T1000 (cell line): ENCODE data around the gene STPG3.

Experiments
- DNase-seq: peaks from one replicate; lab custom pipeline; 2025; ENCODE audit warnings: mixed read lengths; lab: John Stamatoyannopoulos, UW

The STPG3 gene

DNA sequence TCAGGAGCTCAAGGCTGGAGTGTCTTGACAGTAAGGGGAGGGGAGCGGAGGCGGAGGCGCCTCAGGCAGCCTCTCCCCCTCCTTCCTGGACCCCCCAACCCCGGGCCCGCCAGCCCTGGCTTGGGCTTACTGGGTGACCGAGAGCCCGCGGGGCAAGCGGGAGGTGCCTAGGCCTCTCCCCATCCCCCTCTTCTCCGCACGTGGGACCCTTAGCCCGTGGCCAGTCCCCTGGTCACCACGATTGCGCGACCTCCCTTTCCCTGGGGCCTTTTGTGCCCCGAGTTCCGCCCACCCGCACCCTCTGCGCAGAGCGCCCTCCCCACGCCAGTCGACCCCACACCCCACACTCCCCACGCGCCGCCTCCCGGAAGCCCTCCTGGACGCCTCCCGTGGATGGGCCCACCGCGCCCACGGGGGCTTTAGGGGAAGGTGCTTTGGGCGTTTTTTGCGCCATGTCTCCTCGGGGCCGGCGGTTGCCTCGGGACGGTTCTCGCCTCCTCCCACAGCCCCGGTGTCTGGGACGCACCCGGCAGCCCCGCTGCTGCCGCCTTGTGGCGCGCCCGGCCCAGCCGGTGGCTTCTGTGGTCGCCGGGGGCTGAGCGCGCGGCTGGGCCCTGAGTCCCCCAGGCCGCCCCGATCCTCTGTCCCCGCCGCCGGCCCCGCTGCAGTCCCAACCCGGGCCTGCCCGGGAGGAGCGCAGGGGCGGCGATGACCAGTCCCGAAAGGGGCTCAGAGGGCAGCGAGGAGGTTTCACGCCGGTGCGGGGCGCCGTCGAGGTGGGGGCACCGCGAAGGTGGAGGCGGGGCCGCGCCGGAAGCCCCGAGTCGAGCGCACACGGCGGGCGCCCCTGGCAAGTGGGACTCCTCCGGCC lies 29.6 kb downstream of the STPG3 start:
- no peak for DNase-seq

DNA sequence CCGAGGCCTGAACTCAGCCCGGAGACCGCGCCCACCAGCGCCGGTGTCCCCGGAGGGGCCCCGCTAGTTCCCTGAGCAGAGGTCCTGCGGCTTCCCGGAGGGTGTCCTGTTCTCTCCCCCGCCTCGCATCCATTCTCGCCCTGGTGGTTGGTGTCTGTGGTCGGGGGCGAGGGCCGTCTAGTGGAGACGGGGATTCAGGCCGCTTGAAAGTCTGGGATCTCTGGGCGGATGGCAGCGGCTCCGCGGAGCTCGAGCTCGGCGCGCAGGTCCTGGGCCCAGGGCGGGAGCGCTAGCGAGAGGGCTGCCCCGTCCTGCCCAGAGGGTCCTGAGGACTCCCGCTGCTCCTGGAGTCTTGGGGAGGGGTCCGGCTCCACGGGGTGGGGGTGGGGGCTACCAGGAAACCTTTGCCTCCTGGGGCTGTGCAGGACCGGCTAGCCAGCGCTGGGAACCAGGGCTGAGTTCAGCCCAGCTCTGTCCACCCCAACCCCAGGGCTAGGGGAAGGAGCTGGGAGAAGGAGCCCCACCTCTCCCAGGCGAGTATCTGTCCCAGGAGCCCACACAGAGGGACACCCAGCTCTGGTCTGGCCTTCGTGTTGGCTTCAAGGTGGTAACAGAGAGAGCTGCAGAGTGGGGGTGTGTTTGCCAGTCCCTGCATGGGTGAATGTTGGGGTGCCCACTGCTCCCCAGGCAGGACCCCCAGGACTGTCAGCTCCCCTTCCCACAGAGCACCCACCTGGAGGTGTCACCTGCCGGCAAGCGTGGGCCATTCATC lies 30.4 kb downstream of the STPG3 start:
- DNase-seq, result no peak

DNA sequence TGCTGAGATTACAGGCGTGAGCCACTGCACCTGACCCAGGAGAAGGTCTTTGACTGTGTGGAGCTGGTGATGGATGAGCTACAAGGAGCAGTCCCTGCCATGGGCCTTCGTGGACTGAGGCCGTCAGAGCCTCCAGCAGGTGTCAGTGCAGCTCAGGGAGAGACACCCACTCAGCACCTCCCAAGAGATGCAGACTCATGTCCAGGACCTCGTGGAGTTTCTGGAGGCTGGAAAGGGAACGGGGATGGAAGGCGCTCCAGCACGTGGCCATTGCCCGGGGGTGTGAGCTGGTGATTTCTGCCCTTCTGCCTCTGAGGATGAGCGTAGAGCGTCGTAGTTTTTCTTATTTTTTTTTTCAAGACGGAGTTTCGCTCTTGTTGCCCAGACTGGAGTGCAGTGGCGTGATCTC lies 35.9 kb downstream of the STPG3 start:
- DNase-seq, result no peak

DNA sequence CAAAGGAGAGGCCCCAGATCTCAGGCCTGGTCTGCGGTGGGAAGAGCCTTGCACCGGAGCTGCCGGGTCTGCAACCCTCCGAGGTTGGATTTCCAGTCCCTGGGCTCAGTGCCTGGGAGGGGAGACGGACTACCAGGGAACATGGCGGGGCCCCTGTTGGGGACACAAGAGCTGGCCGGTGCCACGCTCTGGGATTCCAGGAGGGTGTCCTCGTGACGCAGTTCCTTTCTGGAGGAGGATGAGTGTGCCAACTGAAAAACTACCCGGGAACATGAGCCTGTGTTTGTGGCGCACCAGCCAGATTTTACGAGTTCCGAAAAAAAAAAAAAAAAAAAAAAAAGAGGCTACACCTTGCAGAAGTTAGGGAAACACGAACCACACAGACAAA lies 42.0 kb downstream of the STPG3 start:
- DNase-seq, result no peak

DNA sequence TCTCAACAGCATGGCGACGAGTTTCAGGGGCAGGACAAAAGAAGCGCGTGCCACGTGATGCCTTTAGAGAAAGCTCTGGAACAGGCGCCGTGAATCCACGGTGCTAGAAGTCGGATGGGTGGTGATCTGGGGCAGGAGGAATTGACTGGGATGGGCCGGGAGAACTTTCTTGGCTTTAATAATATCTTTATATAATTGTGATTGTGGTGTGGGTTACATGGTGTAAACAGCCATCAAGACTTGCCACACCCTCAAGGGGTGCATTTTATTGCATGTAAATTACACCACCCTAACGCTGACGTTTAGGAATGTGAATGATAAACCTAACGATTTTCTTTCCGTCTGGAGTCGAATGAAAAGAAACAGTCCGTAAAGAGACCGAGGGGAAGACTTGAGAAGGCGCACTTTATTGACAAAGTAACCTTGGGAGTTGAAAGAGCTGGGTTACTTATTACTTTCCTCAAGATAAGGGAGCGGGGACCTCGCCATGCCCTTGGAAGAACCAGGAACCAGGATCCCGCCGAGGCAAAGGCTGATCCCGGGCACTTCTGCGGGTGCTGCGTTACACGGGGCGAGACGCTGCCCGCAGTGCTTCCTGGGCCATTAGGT lies 42.5 kb downstream of the STPG3 start:
- no peak for DNase-seq

DNA sequence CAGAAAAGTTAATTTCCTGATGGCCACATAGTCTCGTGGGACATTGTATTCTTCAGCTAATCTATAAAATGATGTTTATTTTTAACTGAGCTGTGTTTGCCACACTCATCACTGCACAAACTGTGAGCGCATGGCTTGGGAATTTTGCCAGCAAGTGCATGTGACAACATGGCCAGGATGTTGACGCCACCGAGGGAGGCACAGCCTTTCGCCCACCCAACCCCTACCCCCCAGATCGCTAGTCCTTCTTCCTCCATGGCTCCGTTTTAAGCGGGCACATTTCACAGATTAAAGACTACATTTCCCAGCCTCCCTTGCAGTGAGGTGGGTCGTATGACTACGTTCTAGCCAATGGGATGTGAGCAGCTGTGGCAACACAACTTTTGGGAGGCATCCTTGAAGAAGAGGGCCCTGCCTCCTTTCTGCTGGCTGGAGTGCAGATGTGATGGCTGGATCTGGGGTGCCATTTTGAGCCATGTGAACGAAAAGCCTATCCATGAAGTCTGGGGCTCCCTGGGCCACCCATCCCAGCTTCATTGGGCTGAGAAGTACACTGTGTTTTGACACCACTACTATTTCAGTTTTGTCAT lies 43.1 kb downstream of the STPG3 start:
- DNase-seq, result no peak

DNA sequence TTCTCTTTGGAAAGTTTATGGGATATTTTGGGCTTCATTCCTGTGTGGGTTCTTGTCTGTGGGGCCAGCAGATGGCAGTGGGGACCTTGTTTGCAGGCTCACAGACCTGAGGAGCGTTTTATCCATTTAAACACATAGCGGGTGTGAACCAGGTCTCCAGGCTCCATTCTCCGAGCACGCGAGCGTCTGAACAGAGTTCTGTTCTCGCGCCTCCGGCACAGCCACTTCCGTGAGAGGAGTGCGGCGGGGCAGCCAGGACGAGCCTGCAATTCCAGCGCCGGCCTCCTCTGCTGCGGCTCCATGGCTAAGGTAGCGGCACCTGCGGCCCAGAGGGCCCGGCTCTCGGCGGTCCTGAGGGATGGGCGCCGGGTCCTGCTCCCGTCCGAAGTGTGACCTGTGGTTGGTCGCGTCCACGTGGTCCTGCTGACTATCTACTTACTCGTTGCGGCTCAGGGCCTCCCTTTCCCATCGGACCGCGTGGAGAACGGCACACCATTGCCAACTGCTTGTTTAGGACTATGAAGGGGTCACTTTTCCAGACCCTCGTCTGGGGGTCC lies 43.7 kb downstream of the STPG3 start:
- DNase-seq, result no peak

DNA sequence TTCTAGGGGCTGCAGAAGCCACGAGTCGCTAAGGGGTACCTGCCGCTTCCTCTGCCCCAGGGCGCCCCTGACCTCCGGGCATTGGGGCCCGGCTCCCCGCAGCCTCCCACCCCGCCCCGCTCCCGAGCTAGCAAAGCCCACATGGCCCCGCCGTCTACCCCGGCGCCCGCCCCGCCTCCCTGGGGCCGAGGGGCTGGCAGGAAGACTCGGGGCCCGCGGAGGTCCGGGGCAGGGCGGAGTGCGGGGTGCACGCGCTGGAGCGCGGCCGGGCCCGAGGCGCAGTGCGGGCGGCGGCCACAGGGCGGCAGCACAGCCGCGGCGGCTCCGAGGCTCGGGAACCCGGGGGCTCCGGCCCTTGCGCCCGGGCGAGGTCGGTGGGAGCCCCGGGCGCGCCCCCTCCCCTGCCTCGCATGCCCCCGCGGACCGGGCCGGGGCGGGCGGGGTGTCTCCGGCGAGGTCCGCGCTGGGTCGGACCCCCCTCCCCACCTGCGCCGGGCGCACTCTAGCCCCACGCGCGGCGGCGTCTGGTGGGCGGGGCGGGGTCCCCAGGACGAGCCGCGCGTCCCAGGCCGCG lies 44.2 kb downstream of the STPG3 start:
- DNase-seq, result no peak

DNA sequence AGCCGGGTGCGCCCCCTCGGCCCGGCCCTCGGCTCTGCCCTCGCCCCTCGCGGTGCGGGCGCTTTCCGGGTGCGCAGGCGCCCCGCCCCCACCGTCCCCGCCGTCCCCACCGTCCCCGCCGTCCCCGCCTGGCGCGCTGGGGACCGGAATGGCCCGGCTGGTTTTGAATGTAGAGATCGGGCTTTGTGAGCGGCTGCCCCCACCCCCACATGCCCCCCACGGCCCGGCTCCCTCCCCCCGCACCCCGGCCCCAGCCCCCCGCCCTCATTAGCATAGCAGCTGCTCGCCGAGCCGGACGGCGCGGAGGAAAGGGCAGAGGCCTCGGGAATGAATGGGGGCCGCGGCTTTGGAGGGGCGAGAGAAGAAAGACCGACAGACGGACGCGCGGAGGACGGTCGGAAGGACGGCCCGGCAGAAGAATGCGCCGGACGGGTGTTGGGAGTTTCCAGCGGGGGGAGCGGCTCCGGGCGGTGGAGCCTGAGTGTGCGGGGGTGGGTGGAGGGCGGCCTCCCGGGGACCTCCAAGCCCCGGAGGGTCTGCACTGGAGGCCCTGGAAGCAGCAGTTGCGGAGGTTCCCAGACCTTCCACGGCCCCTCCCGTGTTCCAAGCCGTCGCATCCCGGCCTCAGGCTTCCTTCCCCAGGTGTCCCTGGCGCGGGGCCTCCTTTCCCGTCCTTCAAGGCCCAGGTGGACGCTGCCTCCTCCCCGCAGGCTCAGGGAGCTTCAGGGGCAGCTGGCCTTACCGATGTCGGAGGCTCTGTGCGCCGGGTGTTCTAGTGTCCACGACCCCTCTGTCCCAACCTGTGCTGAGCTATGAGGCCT lies 45.0 kb downstream of the STPG3 start:
- DNase-seq, result no peak

DNA sequence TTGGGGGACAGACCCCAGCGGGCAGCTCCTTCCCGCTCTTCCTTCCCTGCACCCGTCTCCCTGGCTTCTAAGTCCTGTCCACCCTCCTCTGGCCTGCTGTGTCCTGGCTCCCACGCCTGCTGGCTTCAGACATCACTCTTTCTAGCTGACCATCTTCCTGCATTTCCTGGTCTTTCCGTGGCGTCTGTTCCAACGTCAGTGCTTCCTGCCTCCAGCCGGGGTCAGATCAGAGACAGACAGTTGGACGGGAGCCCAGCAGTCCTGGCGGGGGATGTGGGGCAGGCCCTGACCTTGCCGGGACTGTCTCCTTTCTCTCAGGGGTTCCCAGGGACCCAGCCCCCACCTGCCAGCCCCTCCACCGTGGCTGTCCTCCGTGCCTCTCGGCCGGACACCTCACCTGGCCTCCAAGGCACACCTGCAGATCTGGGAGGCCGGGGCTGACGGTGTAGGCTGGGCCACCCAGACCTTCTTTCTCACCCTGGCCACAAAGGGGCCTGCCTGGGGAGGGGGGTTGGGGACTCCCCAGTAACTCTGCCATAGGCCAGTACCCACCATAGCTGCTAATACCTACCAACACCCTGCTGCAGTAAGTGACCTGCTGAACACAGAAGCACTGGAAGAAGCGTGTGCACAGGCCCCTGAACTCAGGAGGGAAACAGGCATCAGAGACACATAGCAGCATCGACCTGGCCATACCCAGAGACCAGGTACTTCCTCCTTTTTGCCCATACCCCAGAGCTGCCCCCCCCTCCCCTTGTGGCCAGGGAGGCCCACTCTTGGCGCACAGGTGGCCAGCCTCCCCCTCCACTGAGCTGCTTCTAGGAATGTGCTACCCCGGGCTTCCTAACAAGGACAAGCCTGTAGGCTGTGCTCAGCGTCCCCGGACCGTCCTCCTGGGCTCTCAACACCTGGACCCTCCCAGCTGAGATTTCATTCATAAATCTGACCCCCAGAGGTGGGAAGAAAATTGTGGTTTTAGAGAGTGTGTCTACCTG lies 45.9 kb downstream of the STPG3 start:
- no peak for DNase-seq

DNA sequence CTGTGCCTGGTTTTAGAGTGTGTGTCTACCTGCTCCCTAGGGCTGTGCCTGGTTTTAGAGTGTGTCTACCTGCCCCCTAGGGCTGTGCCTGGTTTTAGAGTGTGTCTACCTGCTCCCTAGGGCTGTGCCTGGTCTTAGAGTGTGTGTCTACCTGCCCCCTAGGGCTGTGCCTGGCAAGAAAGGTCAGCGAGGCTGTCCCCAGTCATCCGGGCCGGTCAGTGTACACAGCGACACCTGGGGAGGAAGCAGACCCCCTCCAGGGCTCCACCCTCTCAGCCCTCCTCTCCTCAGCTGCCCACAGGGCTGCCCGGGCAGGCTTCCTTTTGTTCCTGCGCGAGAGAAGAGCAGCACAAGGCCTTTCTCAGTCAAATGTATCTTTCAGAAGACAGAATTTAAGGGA lies 46.9 kb downstream of the STPG3 start:
- DNase-seq, result no peak

DNA sequence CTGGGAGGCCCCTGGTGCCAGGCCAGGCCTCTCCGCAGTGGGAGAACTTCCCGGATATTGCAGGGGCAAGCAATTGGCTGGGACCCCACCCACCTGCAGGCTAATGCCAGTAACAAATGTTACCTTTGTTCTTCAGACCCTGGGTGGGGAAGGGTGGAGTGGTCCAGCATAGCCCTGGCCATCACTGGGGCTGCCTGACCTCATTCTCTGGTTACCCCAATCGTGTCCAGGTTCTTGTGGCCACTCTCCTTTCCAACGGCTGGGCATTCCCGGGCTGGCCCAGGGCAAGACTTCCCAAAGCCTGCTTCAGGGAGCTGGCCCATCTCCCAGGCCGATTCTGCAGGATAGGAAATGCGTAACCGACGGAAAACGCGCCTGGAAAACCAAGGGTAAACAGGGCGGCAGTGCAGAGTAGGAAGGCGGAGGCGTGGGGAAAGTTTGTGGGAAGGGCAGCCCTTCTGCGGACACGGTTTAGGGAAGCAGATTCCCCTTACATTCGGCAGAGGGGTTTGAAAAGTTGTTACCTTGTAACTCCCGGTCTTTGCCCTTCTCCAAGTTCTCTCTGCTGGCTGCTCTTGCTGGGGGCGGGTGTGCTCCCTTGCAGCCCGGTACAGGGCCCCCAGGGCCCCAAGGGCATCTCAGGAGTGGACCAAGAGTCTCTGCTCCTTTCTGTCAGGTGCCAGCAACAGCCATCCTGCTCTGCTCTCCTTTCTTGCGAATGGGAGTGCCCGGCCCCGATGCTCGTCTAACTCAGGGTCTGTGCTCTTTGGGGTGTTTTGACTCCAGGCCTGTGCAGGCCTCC lies 47.5 kb downstream of the STPG3 start:
- DNase-seq, result no peak

DNA sequence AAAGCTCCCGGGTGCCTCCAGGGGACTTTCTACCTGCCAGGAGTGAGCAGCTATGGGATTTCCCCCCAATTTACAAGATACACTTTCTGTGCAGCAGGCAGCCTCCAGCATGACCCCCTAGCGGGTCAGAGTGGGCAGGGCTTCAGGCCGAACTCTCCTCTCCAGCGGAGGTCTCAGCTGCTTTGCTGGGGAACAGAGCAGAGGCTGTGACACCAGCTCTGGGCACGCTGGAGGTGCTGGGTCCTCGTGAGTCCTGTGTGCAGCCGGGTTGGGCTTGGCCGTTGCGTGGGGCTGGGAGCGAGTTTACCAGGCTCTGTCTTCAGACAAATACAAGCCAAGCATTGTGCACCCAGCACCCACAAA lies 48.1 kb downstream of the STPG3 start:
- no peak for DNase-seq

DNA sequence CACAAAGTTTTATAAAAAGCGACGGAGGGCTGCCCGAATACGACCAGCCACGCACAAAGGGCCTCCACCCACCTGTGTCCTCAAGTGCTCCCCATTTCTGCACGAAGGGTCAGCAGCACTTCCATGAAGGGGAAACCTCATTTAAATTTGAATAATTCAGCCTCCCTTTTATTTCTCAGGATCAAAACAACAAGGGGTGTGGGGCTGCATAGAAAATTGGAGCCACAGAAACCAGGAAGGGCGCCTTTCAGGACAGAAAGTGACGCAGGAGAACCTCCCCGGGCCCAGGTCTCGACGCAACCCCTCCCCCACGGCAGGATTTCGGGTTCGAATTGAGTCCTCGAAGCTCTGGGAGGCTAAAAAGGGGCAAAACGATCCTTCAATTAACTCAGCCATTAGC lies 48.9 kb downstream of the STPG3 start:
- no peak for DNase-seq

DNA sequence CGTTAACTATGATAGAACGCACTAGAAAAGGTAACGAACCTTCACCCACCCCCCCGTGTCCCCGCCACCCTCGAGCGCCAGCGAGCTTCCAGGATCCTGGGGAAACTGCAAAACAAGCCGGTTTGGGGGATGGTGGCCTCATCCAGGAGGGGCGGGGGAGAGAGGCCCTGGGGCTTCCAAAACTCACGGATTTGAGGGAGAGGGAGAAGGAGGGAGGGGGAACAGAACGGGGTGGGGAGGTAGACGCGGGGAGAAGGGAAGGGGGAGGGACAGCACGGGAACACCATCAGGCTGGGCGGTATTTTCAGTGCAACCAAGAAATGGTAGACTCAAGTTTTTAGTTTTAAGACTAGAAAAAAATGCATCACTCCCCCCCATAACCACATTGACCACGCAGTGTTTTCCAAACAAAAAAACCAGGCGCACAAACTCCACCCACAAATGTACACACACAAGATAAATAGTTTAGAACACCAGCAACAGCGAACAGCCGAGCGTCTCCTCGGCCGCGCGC lies 49.5 kb downstream of the STPG3 start:
- DNase-seq, result no peak

DNA sequence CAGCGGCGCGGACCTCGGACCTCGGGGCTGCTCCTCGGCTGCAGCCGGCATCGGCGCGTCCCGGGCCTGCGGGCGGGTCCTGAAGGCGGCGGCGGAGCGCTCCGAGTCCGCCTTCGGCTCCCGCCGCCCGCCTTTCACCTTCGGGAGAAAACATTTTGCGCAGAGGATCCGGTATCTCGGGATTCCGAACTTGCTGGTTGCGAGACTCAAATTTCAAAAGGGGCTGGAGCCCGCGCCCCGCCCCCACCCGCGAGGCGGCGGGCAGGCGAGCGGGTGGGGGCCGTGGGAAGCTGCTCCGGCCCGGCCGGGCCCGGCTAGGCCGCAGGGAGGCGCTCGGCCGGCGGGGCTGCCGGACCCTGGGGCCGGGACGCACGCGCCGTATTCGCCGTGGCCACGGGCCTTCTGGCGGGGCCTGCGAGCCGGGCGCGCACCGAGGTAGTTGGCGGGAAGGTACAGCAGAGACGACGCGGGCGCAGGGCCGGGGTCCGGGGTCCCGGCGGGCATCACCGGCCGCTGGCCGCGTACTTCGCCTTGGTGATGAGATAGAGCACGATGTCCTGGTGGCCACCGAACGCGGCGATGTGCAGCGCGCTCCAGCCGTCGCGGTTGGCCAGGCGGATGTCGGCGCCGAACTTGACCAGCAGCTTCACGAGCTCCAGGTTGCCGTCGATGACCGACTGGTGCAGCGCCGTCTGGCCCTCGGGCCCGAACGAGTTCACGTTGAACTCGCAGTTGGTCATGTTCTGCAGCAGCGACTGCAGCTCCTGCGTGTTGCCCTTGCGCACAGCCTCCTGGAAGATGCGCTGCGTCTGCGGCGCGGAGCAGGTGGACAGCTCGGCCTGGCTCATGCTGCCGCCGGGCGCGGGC lies 50.2 kb downstream of the STPG3 start:
- no peak for DNase-seq

DNA sequence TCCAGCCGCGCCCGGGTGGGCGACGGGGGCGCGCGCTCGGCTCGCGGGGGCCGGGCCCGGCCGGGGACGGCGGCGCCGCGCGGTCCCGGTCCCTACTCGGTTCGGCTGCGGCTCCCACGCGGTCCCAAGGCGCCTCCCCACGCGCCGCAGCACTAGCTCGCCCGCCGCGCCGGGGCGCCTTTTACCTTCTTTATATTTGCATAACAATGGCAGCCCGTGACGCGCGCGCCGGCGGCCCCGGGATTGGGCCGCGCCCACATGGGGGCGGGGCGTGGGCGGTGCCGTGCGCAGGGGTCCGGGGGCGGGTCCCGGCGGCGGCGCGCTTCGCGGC lies 51.0 kb downstream of the STPG3 start, which contains the start of gene NRARP:
TSS of gene NRARP (minus strand) at position 154 of the 331 bp plus-strand sequence. CDS start 343 bp downstream, outside the sequence.
- no peak for DNase-seq
